GM18502 (cell line): Measurements from ENCODE around the gene RAB7B.
"Not testable (repeated sequence)": the region's sequence is repeated elsewhere in the genome, so short reads cannot be mapped to it uniquely, and the experiment has no call there.

ENCODE experiments used
- ATAC-seq: cut with Tn5 transposase; IDR thresholded peaks from one replicate; pipeline ENCODE4 v1.9.1; 2021; ENCODE audit warnings: mild to moderate bottlenecking; ENCODE audit not compliant: unreplicated experiment, poor library complexity

Gene RAB7B

GRCh38 chr1:206000641-206001339 is 2.4 kb downstream of the RAB7B start:
- ATAC-seq = no peak

DNA sequence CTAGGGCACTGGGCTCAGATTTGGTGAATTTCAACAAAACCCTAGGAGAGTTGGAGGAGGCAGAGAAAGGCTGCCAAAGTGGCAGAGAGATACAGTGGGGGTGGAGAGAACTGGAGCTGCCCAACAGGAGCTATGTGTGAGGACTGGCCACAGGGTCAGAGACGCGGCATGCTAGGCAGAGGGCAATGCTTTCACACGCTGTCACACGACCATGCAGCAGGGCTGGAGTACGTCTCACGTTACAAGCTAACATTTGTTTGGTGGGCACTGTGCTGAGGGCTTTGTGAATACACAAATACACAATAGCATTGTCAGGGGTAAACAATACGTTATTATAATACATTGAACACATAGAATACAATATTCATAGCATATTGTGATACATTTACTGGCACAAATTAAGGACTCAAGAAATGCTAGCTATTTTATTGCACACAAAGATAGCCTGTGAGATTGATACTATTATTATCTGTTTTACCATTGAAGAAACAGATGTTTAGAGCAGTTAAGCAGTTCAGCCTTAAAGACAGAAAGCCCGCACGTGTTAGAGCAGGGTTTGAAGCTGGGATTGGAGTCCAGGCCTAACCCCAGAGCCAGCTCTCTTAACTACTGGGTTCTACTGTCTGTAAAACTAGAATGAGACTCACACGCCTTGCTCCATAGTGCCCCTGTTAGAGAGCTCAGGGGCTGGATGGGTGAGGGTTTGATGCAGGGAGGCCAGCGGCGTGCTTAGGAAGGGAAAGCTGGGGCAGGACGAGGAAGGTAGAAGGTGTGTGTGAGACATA is 4.5 kb downstream of the RAB7B start:
- no peak for ATAC-seq

GRCh38 chr1:205996641-205997040 is 6.6 kb downstream of the RAB7B start:
- ATAC-seq = not testable (repeated sequence)

DNA sequence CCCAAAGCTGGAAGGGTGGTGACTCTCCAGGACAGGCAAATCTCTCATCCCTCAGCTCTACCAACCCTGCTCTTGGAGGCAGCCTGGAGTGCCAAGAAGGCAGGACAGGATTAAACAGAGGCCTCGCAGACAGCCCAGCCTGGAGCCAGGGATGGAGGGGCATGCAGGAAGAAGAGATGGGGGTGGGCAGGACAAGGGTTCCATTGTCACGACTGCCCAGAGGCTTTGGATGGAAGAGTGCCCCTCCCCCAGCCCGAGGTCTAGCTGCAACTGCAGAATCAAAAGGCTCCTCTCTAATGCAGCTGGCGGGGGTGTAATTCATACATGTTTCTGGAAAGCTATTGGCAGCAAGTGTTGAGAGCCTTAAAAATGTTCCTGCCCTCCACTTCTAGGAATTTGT is 8.8 kb downstream of the RAB7B start:
- ATAC-seq = no peak

DNA sequence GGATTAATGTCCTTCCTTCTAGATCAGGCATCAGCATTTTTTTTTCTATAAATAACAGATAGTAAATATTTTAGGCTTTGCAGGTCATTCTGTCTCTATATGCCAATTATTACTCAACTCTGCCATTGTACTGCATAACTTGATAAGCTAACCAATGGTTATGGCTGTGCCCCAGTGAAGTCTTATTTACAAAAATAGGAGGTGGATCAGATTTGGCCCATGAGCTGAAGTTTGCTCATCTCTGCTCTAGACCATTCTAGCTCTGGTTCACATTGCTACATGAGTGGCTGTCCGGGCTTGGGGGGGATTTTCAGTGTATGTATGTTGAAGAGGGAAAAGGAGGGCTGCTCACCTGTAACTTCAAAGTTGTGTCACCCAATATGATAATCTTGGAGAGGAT is 10.1 kb downstream of the RAB7B start:
- no peak for ATAC-seq

GRCh38 chr1:205992218-205992882 is 10.8 kb downstream of the RAB7B start:
- ATAC-seq = no peak

DNA sequence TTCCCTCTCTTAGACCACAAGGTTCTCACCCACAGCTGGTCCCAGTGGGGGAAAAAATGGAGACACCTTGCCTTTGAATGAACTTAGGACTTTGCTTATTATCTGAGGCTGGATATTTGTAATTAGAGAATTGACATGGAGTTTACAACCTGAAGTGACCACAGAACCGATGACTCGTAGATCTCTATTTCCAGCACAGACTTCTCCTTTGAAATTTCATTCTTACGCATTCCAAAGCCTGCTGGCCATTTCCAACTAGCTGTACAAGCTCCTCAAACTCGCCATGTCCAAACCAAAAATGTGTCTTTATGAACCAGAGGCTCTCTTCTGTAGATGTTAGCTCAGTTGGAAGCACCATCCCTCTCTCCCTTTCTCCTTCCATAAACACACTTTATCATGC is 12.0 kb downstream of the RAB7B start:
- no peak for ATAC-seq

GRCh38 chr1:205990226-205990625 is 13.0 kb downstream of the RAB7B start:
- ATAC-seq = no peak

DNA sequence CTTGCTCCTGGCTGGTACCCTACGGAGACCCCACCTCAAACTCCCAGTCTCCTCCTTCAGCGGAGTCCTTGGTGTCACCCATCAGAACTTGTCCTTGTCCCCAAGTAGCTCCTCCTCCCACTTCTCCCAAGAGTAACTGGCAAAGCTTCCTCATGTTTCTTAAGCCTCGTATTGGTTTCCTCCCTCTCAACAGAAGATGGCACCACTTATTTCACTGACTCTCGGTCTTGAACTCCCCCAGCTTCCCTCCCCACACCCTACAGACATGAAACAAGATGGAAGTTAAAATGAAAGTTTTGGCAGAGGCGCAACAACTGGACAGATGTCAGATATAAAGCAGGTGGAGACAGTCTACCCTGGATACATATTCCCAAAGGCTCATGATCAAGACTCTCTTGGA is 13.4 kb downstream of the RAB7B start:
- no peak for ATAC-seq

DNA sequence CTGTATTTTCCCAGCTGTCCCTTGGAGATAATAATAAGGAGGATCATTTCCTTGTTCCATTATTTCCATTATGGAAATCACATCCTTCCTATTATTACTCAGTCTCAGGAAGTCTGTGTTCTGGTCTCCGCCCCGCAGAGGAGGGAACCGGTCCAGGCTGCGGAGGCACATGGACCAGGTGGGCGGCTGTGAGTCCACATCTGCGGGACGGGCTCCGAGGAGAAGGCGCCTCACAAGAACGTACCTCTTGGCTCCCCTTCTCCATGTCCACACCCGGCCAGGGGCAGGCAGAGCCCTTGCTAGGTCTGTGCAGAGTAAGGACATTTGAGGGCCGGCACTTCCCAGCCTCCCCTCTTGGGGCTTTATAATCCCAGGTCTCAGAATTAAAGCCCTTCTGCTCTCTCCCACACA is 14.6 kb downstream of the RAB7B start:
- ATAC-seq = no peak

GRCh38 chr1:205986861-205987260 is 16.3 kb downstream of the RAB7B start:
- no peak for ATAC-seq

GRCh38 chr1:205986292-205986691 is 16.9 kb downstream of the RAB7B start:
- no peak for ATAC-seq

DNA sequence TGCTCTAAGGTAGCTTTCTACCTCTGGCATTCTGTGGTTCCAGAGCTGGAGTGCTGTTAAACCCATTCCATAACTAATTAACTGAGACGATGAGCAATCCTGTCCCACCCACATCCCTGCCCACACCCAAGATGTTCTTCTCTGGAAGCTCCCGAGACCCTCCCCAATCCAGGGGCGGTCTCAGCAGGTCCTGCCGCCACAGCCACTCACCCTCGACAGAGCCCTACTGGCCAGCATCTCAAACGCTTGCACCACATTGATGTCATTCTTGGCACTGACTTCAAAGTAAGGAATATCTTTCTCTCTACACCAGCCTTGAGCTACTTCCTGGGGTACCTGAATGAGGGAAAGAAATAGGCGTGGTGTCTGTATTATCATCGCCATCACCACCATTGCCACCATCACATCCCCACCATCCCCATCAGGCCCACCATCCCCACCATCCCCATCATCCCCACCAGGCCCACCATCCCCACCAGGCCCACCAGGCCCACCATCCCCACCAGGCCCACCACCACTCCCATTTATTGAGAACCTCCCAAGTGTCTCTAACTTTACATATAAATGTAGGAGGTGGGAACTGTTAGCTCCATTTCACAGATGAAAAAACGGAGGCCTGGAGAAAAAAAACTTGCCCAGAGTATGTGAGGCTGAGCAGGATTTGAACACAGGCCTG is 17.7 kb downstream of the RAB7B start:
- ATAC-seq = no peak

DNA sequence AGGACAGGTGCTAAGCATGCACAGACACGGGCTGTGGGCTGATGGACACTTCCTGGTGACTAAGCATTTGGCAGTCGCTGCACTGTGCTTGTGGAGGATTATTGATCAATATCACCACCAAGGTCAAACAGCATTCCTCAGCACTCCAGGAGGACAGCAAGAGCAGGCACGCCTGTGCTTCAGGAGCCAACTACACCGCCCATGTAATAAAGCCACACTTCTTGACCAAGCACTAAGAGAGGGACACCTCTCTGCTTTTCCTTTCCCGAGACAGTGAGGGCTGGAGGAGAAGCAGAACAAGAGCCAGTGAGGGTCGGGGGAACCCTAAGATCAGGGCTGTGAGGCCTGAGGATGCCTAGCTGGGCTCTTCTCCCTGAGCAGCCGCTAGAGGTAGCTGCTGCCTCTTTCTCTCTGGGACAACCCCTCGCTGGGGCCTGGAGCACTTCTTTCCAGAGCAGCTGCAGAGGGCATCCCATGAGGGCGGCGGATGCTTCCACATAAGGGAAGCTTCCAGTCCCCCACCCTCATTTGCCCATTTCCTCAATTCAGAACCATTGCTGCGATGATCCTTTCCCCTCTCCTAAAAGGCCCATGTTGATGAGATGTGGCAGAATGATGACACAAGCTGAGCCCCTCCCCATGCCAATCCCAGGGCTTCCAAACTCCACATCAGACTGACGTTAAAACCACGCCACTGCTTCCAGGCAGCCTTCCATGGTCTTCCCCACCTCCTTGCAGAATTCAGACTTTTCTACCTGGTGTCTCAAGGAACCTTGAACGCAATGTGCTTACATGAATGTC is 19.1 kb downstream of the RAB7B start:
- ATAC-seq = no peak

DNA sequence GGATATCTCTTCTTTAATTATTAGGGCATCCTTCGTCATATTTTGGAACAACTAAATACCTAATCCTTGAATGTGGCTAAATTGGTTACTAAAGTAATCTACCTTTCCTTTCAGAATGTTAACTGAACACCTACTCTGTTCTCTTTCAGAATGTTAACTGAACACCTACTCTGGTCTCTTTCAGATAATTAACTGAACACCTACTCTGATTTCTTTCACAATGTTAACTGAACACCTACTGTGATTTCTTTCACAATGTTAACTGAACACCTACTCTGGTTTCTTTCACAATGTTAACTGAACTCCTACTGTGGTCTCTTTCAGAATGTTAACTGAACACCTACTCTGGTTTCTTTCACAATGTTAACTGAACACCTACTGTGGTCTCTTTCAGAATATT is 21.9 kb downstream of the RAB7B start:
- no peak for ATAC-seq

GRCh38 chr1:205980237-205980870 is 22.8 kb downstream of the RAB7B start:
- no peak for ATAC-seq

- ATAC-seq = no peak
Measured at GRCh38 chr1:205979301-205979700, 23.9 kb downstream of the RAB7B start.

GRCh38 chr1:205978676-205979075 is 24.5 kb downstream of the RAB7B start:
- ATAC-seq = no peak

DNA sequence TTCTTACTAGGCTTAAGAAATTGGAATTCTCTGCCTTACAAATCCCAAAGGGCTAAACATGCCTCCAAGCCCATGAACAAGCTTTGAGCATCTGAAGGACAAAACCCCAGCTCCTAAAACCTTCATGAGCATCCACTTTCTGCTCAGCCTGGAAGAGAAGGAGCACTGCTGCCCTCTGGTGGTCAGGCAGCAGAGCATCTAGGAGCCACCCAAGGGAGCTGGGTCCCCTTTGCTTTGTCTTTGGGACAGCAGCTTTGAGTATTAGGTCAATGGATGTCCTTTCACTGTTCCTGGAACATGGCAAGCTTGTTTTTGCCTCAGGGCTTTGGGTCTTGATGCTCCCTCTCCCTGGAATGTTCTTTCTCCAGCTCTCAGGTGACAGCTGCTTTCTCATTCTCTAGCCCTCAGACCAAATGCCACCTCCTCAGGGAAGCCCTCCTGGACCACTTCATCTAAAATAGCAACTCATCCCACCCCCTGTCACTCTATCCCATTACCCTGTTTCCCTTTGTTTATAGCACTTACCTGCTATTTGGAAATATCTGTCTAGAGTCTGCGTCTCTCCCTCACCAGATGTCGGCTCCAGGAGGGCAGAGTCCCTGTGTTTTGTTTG is 25.7 kb downstream of the RAB7B start:
- ATAC-seq = peak; percentile 56
